GM18951 (cell line): ENCODE measurements around the gene CTDNEP1.

ENCODE experiments used
- POLR2A ChIP-seq: IDR thresholded peaks from 4 replicates; pipeline ENCODE4 v1.6.1; 2011; ENCODE audit warnings: mild to moderate bottlenecking; ENCODE audit not compliant: insufficient read length, insufficient read depth; ENCODE audit errors: extremely low read depth
- in situ Hi-C: fragments of 300-500 bp; cut with MboI; formaldehyde crosslinking; loops from one replicate; pipeline ENCODE4 v1.12.0; 2022; ENCODE audit warnings: low sequenced_read_pairs, mixed read lengths, inconsistent platforms; ENCODE audit not compliant: unreplicated experiment

Gene CTDNEP1

DNA sequence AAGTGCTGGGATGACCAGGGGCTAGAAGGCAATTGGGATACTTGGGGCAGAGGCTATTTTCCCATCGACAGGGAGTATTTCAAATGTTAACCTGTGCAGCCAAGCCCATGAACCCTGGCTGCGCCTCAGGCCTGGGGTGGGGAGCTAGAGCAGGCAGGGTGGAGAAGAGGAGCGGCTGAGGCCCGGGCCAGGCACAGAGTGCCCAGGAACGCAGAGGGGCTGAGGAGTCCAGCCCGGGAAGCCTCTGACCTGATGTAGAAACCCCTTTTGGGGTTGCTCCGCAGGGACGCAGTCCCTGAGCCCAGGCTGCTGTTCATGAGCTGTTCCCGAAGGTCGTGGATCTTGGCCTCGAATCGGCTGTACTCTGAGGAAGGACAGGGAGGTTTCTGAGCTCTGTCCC is 55.6 kb downstream of the CTDNEP1 start:
- no peak for TF ChIP-seq POLR2A
- in situ Hi-C loops = no loop called here
